ENCODE measurements around the gene ZNF581. TPM values are rescaled to one million over a fixed set of nuclear protein-coding genes. Genes with fewer than 3 reads are reported as not detected.

ZNF581 gene
- total and polyA plus RNA-seq, 4 donors = 2.1 to 7.3 (median 5.2) TPM

GRCh38 chr19:55618426-55618825 is 25.0 kb upstream of the ZNF581 start (continued):
- TF ChIP-seq EGR1 (IDR thresholded peaks at IDR 0.05; ENCODE audit: low read depth in 2 of 2) (no peak), CTCF (IDR thresholded peaks at IDR 0.05; ENCODE audit: low read depth, low read length, missing input control) (no peak)

- DNase-seq (ENCODE audit: low spot score) = no peak
- TF ChIP-seq MAX (IDR thresholded peaks at IDR 0.05) = no peak
- no peak for TF ChIP-seq CTCF (IDR thresholded peaks at IDR 0.05; ENCODE audit: low read depth, low read length, missing input control)
- no peak for TF ChIP-seq RXRA (IDR thresholded peaks at IDR 0.05)
- TF ChIP-seq GABPA (IDR thresholded peaks at IDR 0.05 in 1 of 2, conservative IDR thresholded peaks at IDR 0.05 in 1 of 2) = no peak
- TF ChIP-seq EGR1 (IDR thresholded peaks at IDR 0.05; ENCODE audit: low read depth in 2 of 2) = no peak
- no peak for TF ChIP-seq YY1 (IDR thresholded peaks at IDR 0.05)
- no peak for TF ChIP-seq FOXA2 (IDR thresholded peaks at IDR 0.05)
- TF ChIP-seq FOXA1 (IDR thresholded peaks at IDR 0.05) = no peak
- no peak overlapping the region for H3K9ac ChIP-seq (ENCODE audit: low read depth in 1 of 2, low read length in 2 of 2)
- no peak overlapping the region for H3K4me3 ChIP-seq (ENCODE audit: low read depth in 1 of 3, low read length in 3 of 3)
- H3K4me1 ChIP-seq (ENCODE audit: control insufficient read depth in 4 of 4, insufficient read depth in 4 of 4, low read length in 3 of 4) = peaks cover 0 to 5% (median 1%) of the 10 kb centered on the region in 4 donors
- H3K27ac ChIP-seq (ENCODE audit: low read depth in 1 of 2, low read length in 2 of 2) = no peak overlapping the region
- no peaks in the 10 kb centered on the region for H3K9me3 ChIP-seq (ENCODE audit: control insufficient read depth in 4 of 4, low read length in 3 of 4)
- H3K27me3 ChIP-seq (ENCODE audit: control insufficient read depth in 4 of 4, insufficient read depth in 4 of 4, low read length in 3 of 4) = no peaks in the 10 kb centered on the region
- WGBS = 72% methylated on average over 3 of the region's 3 CpGs
- H3K36me3 ChIP-seq (ENCODE audit: control insufficient read depth in 4 of 4, insufficient read depth in 3 of 4, low read depth in 1 of 4, low read length in 3 of 4) = peaks cover 0 to 20% (median 15%) of the 10 kb centered on the region in 4 donors
Measured at GRCh38 chr19:55619286-55619685, 24.2 kb upstream of the ZNF581 start.

GRCh38 chr19:55620410-55621204 is 22.8 kb upstream of the ZNF581 start:
- Histone ChIP-seq H3K4me1 (ENCODE audit: control insufficient read depth in 4 of 4, insufficient read depth in 4 of 4, low read length in 3 of 4) (peaks cover 0 to 12% (median 7%) of the 10 kb centered on the region in 4 donors), H3K36me3 (ENCODE audit: control insufficient read depth in 4 of 4, insufficient read depth in 3 of 4, low read depth in 1 of 4, low read length in 3 of 4) (peaks cover 0 to 14% (median 11%) of the 10 kb centered on the region in 4 donors)
- DNase-seq (ENCODE audit: low spot score) = no peak
- TF ChIP-seq SP1 (IDR thresholded peaks at IDR 0.05) (no peak), TAF1 (conservative IDR thresholded peaks at IDR 0.05) (no peak), JUND (IDR thresholded peaks at IDR 0.05) (no peak), MAX (IDR thresholded peaks at IDR 0.05) (no peak), FOXA2 (IDR thresholded peaks at IDR 0.05) (no peak), EGR1 (IDR thresholded peaks at IDR 0.05; ENCODE audit: low read depth in 2 of 2) (no peak), REST (IDR thresholded peaks at IDR 0.05) (no peak), YY1 (IDR thresholded peaks at IDR 0.05) (no peak), CTCF (IDR thresholded peaks at IDR 0.05; ENCODE audit: low read depth, low read length, missing input control) (no peak), FOXA1 (IDR thresholded peaks at IDR 0.05) (no peak), RAD21 (IDR thresholded peaks at IDR 0.05) (no peak), ATF3 (IDR thresholded peaks at IDR 0.05) (no peak)

More at GRCh38 chr19:55620410-55621204, 22.8 kb upstream of the ZNF581 start:
- Histone ChIP-seq H3K9me3 (ENCODE audit: control insufficient read depth in 4 of 4, low read length in 3 of 4) (no peaks in the 10 kb centered on the region), H3K4me3 (ENCODE audit: low read depth in 1 of 3, low read length in 3 of 3) (no peak overlapping the region), H3K27ac (ENCODE audit: low read depth in 1 of 2, low read length in 2 of 2) (no peak overlapping the region), H3K9ac (ENCODE audit: low read depth in 1 of 2, low read length in 2 of 2) (no peak overlapping the region), H3K27me3 (ENCODE audit: control insufficient read depth in 4 of 4, insufficient read depth in 4 of 4, low read length in 3 of 4) (no peaks in the 10 kb centered on the region)
- 92% methylated on average over 12 of the region's 12 CpGs for WGBS

Measured in liver (tissue), 9 donors.